GM21619 (cell line): ENCODE measurements around the gene FAAH.
"Not testable (repeated sequence)": the region's sequence is repeated elsewhere in the genome, so short reads cannot be mapped to it uniquely, and the experiment has no call there.

Experiments used
- ATAC-seq: cut with Tn5 transposase; IDR thresholded peaks from one replicate; pipeline ENCODE4 v1.9.1; 2021; ENCODE audit not compliant: unreplicated experiment

FAAH gene

GRCh38 chr1:46394108-46394871 lies at the start of gene FAAH:
TSS of gene FAAH (plus strand) at chr1:46394317. CDS start at chr1:46394349, 32 bp downstream.
- ATAC-seq = no peak

DNA sequence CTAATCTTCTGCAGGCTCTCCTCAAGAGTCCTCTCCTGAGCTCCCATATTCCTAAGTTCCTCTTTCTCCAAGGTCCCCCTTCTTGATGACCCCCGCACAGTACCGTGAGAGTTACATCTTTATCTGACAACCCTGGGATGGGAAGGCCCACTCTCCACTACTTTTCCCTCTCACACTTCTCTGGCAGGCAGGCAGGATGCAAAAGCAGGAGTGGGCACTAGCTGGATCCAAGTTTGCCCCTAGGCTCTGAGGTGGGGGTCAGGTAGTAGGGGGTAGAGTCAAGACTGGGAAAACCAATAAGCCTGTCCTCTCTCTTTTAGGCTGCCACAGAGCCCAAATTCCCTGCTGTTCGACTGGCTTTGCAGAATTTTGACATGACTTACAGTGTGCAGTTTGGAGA lies 49.6 kb upstream of the FAAH start:
- ATAC-seq = no peak

GRCh38 chr1:46345281-46345680 lies 48.8 kb upstream of the FAAH start:
- ATAC-seq = no peak

DNA sequence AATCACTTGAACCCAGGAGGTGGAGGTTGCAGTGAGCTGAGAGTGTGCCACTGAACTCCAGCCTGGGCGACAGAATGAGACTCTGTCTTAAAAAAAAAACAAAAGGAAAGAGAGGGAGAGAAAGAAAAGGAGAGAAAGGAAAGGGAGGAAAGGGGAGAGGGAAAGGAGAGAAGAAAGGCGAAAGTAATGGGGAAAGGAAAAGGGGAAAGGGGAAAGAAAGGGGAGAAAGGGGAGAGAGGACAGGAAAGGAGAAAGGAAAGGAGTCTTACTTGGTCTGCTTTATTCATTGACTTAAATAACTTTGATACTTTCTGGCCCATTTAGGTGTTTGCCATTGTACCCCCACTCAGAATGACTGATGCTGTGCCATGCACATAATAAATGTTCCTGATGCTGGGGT lies 41.8 kb upstream of the FAAH start:
- ATAC-seq = no peak

DNA sequence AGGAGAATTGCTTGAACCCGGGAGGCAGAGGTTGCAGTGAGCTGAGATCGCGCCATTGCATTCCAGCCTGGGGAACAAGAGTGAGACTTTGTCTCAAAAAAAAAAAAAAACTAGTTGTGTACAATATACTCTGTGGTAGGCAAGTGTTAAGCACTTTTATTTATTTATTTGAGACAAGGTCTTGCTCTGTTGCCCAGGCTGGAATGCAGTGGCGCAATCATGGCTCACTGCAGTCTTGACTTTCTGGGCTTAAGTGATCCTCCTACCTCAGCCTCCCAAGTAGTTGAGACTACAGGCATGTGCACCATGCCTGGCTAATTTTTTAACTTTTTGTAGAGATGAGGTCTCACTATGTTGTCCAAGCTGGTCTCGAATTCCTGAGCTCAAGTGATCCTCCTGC lies 38.2 kb upstream of the FAAH start:
- ATAC-seq = not testable (repeated sequence)

- ATAC-seq = no peak
Measured at GRCh38 chr1:46362158-46362557, 32.0 kb upstream of the FAAH start.

DNA sequence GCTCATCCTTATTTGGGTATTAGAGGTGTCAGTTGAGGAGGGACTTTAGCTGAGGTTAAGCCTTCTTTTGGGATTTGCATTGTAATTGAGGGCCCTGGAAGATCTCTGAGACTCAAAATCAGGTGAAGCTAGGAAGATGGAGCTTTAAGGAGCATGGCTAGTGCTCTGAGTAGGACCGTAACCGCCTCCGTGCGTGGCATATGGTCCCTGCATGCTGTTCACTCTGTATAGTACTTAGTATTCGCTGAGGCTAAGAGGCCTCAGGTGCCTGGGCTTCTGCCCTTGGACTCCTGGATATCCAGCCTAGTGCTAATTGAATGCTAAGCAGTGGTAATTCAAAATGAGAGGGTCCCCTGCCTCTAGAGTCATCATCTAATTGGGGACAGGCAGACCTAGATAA lies 31.0 kb upstream of the FAAH start:
- ATAC-seq = no peak

DNA sequence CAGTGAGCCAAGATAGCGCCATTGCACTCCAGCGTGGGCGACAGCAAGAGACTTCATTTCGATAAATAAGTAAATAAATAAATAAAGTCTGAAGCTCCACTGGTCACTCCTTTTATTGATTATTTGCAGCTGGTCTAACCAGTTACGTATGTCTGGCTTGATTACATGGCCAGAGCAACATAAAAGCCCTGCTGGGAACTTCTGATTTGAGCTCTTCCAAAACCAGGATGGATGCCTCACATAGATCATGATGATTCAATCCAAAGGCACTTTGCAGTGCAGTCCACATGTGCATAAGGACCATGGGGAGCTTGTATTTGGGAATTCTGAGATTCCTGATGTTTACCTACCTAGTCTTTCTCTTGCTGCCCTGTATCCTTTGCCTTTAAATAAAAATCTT lies 29.5 kb upstream of the FAAH start:
- no peak for ATAC-seq

DNA sequence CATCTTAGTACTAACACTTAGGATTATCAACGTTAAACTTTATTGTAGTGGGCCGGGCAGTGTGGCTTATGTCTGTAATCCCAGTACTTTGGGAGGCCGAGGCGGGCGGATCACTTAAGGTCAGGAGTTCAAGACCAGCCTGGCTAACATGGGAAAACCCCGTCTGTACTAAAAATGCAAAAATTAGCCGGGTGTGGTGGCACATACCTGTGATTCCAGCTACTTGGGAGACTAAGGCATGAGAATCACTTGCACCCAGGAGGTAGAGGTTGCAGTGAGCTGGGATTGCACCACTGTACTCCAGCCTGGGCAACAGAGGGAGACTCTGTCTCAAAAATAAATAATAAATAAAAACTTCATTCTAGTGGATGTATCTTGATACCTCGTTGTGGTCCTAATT lies 28.3 kb upstream of the FAAH start:
- not testable (repeated sequence) for ATAC-seq

DNA sequence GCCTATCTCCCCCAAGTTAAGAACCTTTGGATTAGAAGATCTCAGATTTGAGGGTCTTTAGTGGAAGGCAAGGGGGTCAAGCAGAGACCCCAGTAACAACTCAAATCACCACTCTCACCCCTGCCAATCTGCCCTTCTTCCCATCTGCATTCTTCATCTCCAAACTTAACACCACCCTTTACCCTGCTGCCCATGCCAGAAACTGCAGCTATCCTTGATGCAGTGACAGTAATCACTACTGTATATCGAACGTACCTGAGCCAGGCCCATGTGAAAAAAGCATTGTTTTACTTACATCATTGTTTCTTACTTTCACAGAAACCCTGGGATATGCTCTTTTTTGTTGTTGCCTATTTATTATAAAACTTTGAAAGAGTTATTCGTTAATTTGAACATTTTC lies 27.0 kb upstream of the FAAH start:
- ATAC-seq = no peak

DNA sequence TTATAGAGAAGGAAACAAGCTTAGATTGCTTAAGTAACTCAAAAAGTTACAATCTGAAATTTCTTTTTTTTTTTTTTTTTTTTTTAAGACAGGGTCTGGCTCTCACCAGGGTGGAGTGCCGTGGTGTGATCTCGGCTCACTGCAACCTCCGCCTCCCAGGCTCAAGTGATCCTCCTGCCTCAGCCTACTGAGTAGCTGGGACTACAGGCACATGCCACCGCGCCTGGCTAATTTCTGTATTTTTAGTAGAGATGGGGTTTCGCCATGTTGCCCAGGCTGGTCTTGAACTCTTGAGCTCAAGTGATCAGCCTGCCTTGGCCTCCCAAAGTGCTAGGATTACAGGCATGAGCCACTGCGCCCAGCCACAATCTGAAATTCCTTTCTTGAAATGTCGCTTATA lies 26.4 kb upstream of the FAAH start:
- not testable (repeated sequence) for ATAC-seq

DNA sequence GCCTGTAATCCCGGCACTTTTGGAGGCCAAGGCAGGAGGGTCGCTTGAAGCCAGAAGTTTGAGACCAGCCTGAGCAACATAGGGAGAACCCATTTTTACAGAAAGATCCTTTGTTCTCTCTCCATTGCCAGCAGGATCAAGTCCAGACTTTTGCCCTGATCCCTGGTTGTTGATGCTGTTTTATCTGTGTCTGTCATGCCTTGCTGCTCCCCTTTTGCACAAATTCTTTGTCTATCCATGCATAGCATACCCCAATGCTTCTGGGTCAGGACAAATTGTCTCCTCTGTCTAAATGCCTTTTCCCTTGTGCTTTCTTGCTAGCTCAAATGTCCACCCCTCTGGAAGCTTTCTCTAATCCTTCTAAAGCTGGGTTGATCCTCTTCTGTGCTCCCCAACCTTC lies 25.3 kb upstream of the FAAH start:
- no peak for ATAC-seq

DNA sequence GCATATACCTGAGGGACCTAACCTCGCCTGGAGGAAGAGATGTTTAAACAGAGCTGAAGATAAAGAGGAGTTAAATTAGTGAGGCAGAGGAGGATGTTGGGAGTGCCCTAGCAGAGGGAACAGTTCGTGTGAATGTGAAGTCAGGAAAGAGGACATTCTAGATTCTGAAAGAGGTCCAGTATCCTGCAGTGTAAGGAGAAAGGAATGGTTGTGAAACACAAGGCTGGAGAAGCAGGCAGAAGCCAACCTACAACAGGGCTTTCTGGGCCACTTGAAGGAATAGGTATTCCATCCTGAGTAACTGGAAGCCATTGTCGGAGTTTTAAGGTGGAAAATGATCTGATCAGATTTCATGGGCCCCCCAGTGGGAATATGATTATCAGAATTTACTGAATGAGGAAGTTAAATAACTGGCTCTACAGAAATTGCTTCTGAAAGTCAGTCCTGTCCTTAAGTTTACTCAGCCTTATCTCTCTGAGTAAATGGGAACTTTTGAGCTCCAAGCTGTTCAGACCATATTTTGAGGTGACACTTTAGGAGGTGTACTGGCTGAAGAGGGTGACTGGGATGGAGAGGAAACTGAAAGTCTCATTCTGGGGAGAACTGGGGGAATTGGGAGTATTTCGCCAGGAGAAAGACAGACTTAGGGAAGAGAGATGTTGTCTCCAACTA lies 24.4 kb upstream of the FAAH start:
- ATAC-seq = no peak

DNA sequence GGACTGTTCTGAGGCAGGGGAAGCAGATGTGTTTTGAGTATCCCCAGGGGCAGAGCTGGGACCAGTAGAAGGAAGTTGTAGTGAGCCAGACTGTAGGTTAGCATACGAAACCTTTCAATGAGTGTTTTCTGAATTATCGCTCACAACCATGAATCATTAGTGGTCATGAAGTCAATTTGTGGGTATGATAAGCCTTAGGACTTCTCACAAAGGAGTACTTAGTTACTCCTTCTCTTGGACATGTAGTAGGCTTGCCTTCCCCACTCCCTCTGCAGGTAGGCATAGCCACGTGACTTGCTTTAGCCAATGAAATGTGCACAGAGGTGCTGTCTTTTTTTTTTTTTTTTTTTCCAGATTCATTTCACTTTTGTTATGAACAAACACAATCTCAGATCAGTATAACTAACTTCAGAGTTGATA lies 23.9 kb upstream of the FAAH start:
- ATAC-seq = peak; percentile 47

DNA sequence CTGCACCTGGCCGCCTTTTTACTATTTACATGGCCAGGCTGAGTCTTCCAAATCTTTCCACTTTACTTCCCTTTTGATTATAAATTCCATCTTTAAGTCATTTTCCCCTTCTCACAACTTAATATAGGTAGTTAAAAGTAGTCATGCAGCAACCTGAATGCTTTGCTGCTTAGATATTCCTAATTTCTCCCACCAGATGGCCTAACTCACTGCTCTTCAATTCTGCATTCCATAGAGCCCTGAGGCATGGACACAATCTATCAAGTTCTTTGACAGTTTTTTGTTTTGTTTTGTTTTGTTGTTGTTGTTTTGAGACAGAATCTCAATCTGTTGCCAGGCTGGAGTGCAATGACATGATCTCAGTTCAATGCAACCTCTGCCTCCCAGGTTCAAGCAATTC lies 21.7 kb upstream of the FAAH start:
- ATAC-seq = no peak

DNA sequence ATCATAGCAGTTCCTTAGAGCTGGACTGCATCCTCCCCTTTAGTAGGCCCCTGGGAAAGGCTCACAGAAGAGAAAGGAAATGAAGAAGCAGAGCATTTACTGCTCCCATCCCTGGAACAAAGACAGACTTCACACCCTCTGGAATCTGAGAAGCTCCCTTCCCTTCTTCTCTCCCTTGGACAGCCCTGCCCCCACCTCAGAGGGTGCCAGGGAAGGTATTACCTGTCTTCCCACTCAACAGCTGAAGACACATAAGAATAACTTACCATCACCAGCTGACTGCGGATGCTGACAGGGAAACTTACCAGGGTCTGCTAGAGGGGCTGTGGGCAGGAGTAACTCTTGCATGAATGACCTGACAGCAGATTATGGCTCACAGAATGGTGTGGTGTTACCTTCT lies 14.1 kb upstream of the FAAH start:
- ATAC-seq = no peak

DNA sequence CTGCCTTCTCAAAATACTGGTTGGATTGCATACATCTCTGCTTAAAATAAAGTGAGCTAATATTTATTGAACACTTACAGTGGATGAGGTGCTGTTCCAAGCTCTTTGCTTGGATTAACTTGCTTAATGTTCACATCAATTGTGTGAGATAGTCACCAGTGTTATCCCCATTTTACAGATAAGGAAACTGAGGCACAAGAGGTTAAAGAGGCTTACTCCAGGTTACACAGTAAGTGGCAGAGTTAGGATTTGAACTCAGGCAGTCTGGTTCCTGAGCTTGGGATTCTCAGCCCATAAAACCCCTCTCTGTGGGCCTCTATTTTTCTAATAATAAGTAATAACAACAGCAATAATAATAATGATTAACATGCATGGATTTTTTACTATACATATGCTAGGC lies 13.6 kb upstream of the FAAH start:
- ATAC-seq = no peak

- no peak for ATAC-seq
Measured at GRCh38 chr1:46393510-46393909, 607 bp upstream of the FAAH start.

- ATAC-seq = no peak
Measured at GRCh38 chr1:46394872-46395465, 852 bp downstream of the FAAH start.

DNA sequence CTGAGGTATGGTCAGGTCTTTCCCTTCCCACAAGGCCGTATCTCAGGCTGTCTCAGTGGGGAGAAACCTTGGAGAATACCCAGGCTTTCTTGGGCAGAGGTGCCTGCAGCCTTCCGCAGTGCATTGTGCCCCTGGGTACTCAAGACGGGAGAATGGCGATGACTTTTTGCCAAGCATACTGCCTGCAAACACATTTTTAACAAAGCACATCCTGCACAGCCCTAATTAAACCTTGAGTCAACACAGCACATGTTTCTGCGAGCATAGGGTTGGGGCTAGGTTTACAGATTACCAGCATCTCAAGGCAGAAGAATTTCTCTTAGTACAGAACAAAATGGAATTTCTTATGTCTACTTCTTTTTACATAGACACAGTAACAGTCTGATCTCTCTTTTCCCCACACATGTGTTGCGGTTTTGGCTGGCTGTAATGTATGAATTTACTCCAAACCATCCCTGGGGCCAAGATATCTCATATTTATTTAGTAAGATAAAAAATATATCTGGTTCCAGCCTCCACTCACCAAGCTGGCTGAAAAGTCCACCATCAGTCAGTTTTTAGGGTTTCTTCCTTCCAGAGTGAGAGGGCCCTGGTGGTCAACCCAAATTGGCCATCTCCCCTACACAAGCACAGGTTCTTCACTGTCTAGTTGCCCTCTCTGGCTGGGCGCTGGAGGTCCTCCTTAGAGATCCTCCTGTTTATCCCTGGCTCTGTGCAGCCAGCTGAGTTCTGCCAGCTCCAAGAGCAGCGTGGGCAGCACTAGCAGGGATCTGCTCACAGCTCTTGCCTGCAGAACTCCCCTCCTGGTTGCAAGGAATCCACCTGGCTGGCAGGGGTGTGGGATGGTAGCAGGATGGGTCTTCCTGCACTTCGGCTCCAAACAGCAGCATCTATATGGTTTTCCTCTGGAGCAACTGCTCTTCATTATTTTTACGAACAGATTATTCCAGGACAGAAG lies 2.6 kb downstream of the FAAH start:
- no peak for ATAC-seq

- no peak for ATAC-seq
Measured at GRCh38 chr1:46399307-46399706, 5.2 kb downstream of the FAAH start.
